Neural cell (in vitro differentiated cells): ENCODE measurements around the gene OTULINL. TPM values are rescaled to one million over a fixed set of nuclear protein-coding genes. Genes with fewer than 3 reads are reported as not detected.

Source experiments
- H2AFZ ChIP-seq: fragments of 200-600, 300-800 bp; sonication (generic), shearing (Covaris generic); 2 replicates; pipeline ENCODE4 v1.6.0; 2014; ENCODE audit warnings: low read depth, mild to moderate bottlenecking, antibody characterized with exemption, low read length, moderate library complexity
- H3F3A ChIP-seq: fragments of 200-600 bp; shearing (Covaris generic); 2 replicates; pipeline ENCODE4 v1.6.1; 2016; ENCODE audit warnings: mild to moderate bottlenecking, moderate library complexity, mixed read lengths, antibody characterized with exemption, low read length; ENCODE audit not compliant: insufficient read depth, poor library complexity, severe bottlenecking
- H3K27ac ChIP-seq: fragments of 200-600, 300-800 bp; sonication (generic), shearing (Covaris generic); 2 replicates; pipeline ENCODE4 v1.5.1; 2014; ENCODE audit warnings: mild to moderate bottlenecking, low read length, moderate library complexity
- H3K27me3 ChIP-seq: fragments of 300-800, 200-600 bp; sonication (generic), shearing (Covaris generic); 2 replicates; pipeline ENCODE4 v1.6.0; 2014; ENCODE audit warnings: mild to moderate bottlenecking, low read depth, low read length, moderate library complexity; ENCODE audit not compliant: insufficient read depth
- H3K36me3 ChIP-seq: fragments of 300-800, 200-600 bp; sonication (generic), shearing (Covaris generic); 2 replicates; pipeline ENCODE4 v1.5.1; 2014; ENCODE audit warnings: mild to moderate bottlenecking, antibody characterized with exemption, low read length, moderate library complexity; ENCODE audit not compliant: insufficient read depth
- H3K4me2 ChIP-seq: fragments of 300-800, 200-600 bp; sonication (generic), shearing (Covaris generic); 2 replicates; pipeline ENCODE4 v1.6.0; 2014; ENCODE audit warnings: mild to moderate bottlenecking, low read length
- H3K4me3 ChIP-seq: fragments of 300-800, 200-600 bp; sonication (generic), shearing (Covaris generic); 2 replicates; pipeline ENCODE4 v1.5.1; 2014; ENCODE audit warnings: mild to moderate bottlenecking, low read length, moderate library complexity
- H3K79me2 ChIP-seq: fragments of 200-600 bp; shearing (Covaris generic); replicated peaks from 2 replicates; pipeline ENCODE4 v1.6.0; 2014; ENCODE audit warnings: mild to moderate bottlenecking, low read length, moderate library complexity; ENCODE audit not compliant: insufficient read depth
- H3K9ac ChIP-seq: fragments of 300-800, 200-600 bp; sonication (generic), shearing (Covaris generic); 2 replicates; pipeline ENCODE4 v1.6.1; 2016; ENCODE audit warnings: mild to moderate bottlenecking, low read length, mixed read lengths
- H3K9me2 ChIP-seq: fragments of 200-600 bp; shearing (Covaris generic); 2 replicates; pipeline ENCODE4 v1.6.1; 2016; ENCODE audit warnings: mild to moderate bottlenecking, low read length, mixed read lengths; ENCODE audit not compliant: insufficient read depth
- H3K9me3 ChIP-seq: fragments of 200-600, 300-800 bp; sonication (generic), shearing (Covaris generic); 2 replicates; pipeline ENCODE4 v1.6.1; 2016; ENCODE audit warnings: mild to moderate bottlenecking, mixed run types, low read length, moderate library complexity, mixed read lengths
- H4K20me1 ChIP-seq: fragments of 200-600 bp; shearing (Covaris generic); 2 replicates; pipeline ENCODE4 v1.6.1; 2016; ENCODE audit warnings: mild to moderate bottlenecking, mixed run types; ENCODE audit not compliant: insufficient read depth
- EP300 ChIP-seq: fragments of 450-650 bp; conservative IDR thresholded peaks from 2 replicates; pipeline ENCODE4 v1.6.1; 2014; ENCODE audit warnings: antibody characterized with exemption, mild to moderate bottlenecking, moderate library complexity; ENCODE audit not compliant: poor library complexity, severe bottlenecking
- EZH2 ChIP-seq: fragments of 200-600, 300-800 bp; shearing (Covaris generic), sonication (generic); IDR thresholded peaks from 2 replicates; pipeline ENCODE4 v1.6.1; 2014; ENCODE audit warnings: antibody characterized with exemption, low read length, borderline replicate concordance, mild to moderate bottlenecking; ENCODE audit not compliant: insufficient read depth, poor library complexity, severe bottlenecking
- MXI1 ChIP-seq: fragments of 450-650 bp; conservative IDR thresholded peaks from 2 replicates; pipeline ENCODE4 v1.6.1; 2014; ENCODE audit warnings: antibody characterized with exemption, mild to moderate bottlenecking; ENCODE audit not compliant: poor library complexity, severe bottlenecking
- POLR2AphosphoS5 ChIP-seq: IDR thresholded peaks from 2 replicates; pipeline ENCODE4 v1.6.1; 2012
- RAD21 ChIP-seq: fragments of 450-650 bp; conservative IDR thresholded peaks from 2 replicates; pipeline ENCODE4 v1.6.1; 2014; ENCODE audit warnings: antibody characterized with exemption, mild to moderate bottlenecking, moderate library complexity
- SMC3 ChIP-seq: fragments of 450-650 bp; conservative IDR thresholded peaks from 2 replicates; pipeline ENCODE4 v1.6.1; 2014; ENCODE audit warnings: antibody characterized with exemption, mild to moderate bottlenecking, moderate library complexity; ENCODE audit not compliant: poor library complexity
- TAF1 ChIP-seq: IDR thresholded peaks from 2 replicates; pipeline ENCODE4 v1.6.1; 2012; ENCODE audit warnings: low read depth
- polyA plus RNA-seq: library from polyadenylated mRNA; depleted of rRNA; stranded (reverse); fragments of >200 nt; gene quantifications from 2 replicates; pipeline ENCODE4 v1.2.3, GENCODE V29; 2014
- TF ChIP-seq, protein P1 (sequence below): fragments of 450-650 bp; IDR thresholded peaks from 2 replicates; pipeline ENCODE4 v1.5.1; 2014; ENCODE audit warnings: antibody characterized with exemption, mild to moderate bottlenecking, moderate library complexity; ENCODE audit not compliant: poor library complexity, severe bottlenecking
- TF ChIP-seq, protein P2 (sequence below): IDR thresholded peaks from 2 replicates; pipeline ENCODE4 v1.6.1; 2012; ENCODE audit warnings: borderline replicate concordance

Gene OTULINL
- polyA plus RNA-seq, 1 donor from 2014 or later: 7.2 TPM

DNA sequence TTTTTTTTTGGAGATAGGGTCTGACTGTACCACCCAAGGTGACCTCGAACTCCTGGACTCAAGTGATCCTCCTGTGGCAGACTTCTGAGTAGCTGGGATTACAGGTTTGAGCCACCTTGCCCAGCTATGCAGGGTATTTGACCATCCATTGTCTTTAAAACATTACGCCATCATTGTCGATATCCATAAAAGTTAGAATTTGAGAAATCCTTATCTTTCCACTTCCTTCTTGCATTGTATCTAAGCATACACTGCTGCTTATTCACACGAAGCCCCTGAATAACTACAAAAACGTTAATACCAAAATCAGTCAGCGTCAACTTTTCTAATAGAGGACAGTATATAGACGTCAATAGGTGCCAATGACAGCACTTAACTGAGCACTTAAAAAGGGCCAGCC, 5.4 kb upstream of the OTULINL start:
- no peaks in the 10 kb centered on the region for H3K9me2 ChIP-seq
- TF ChIP-seq MXI1 (no peak), EZH2 (no peak), EP300 (no peak), SMC3 (no peak), POLR2AphosphoS5 (no peak), TAF1 (no peak), RAD21 (no peak)
- TF ChIP-seq, protein P1, sequence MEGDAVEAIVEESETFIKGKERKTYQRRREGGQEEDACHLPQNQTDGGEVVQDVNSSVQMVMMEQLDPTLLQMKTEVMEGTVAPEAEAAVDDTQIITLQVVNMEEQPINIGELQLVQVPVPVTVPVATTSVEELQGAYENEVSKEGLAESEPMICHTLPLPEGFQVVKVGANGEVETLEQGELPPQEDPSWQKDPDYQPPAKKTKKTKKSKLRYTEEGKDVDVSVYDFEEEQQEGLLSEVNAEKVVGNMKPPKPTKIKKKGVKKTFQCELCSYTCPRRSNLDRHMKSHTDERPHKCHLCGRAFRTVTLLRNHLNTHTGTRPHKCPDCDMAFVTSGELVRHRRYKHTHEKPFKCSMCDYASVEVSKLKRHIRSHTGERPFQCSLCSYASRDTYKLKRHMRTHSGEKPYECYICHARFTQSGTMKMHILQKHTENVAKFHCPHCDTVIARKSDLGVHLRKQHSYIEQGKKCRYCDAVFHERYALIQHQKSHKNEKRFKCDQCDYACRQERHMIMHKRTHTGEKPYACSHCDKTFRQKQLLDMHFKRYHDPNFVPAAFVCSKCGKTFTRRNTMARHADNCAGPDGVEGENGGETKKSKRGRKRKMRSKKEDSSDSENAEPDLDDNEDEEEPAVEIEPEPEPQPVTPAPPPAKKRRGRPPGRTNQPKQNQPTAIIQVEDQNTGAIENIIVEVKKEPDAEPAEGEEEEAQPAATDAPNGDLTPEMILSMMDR: no peak
- TF ChIP-seq, protein P2, sequence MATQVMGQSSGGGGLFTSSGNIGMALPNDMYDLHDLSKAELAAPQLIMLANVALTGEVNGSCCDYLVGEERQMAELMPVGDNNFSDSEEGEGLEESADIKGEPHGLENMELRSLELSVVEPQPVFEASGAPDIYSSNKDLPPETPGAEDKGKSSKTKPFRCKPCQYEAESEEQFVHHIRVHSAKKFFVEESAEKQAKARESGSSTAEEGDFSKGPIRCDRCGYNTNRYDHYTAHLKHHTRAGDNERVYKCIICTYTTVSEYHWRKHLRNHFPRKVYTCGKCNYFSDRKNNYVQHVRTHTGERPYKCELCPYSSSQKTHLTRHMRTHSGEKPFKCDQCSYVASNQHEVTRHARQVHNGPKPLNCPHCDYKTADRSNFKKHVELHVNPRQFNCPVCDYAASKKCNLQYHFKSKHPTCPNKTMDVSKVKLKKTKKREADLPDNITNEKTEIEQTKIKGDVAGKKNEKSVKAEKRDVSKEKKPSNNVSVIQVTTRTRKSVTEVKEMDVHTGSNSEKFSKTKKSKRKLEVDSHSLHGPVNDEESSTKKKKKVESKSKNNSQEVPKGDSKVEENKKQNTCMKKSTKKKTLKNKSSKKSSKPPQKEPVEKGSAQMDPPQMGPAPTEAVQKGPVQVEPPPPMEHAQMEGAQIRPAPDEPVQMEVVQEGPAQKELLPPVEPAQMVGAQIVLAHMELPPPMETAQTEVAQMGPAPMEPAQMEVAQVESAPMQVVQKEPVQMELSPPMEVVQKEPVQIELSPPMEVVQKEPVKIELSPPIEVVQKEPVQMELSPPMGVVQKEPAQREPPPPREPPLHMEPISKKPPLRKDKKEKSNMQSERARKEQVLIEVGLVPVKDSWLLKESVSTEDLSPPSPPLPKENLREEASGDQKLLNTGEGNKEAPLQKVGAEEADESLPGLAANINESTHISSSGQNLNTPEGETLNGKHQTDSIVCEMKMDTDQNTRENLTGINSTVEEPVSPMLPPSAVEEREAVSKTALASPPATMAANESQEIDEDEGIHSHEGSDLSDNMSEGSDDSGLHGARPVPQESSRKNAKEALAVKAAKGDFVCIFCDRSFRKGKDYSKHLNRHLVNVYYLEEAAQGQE: no peak
- H3K9ac ChIP-seq: no peak overlapping the region
- no peaks in the 10 kb centered on the region for H3F3A ChIP-seq
- no peaks in the 10 kb centered on the region for H3K9me3 ChIP-seq
- H3K27me3 ChIP-seq: peaks cover 10% of the 10 kb centered on the region
- no peak overlapping the region for H2AFZ ChIP-seq
- H3K4me3 ChIP-seq: no peak overlapping the region
- H3K79me2 ChIP-seq: no peaks in the 10 kb centered on the region
- H3K36me3 ChIP-seq: no peaks in the 10 kb centered on the region
- no peaks in the 10 kb centered on the region for H4K20me1 ChIP-seq
- H3K4me2 ChIP-seq: no peak overlapping the region
- no peak overlapping the region for H3K27ac ChIP-seq

DNA sequence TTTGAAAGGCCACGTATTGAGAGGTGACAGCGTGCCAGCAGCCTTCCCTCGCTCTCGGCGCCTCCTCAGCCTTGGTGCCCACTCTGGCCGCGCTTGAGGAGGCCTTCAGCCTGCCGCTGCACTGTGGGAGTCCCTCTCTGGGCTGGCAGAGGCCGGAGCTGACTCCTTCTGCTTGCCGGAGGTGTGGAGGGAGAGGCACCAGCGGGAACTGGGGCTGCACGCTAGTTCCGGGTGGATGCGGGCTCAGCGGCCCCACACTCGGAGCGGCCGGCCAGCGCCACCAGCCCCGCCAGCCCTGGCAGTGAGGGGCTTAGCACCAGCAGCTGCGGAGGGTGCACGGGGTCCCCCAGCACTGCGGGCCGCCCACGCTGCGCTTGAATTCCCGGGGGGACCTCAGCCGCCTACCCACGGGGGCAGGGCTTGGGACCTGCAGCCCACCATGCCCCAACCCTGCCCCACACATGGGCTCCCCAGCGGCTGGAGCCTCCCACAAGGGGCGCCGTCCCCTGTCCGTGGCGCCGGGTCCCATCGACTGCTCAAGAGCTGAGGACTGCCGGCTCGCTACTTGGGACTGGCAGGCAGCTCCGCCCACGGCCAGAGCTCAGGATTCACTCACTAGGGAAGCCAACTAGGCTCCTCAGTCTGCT, 4.4 kb upstream of the OTULINL start:
- no peaks in the 10 kb centered on the region for H3K79me2 ChIP-seq

More for the DNA sequence above, 4.4 kb upstream of the OTULINL start:
- H4K20me1 ChIP-seq: no peaks in the 10 kb centered on the region
- no peaks in the 10 kb centered on the region for H3F3A ChIP-seq
- no peaks in the 10 kb centered on the region for H3K9me3 ChIP-seq
- no peak overlapping the region for H3K4me3 ChIP-seq
- no peak overlapping the region for H3K27ac ChIP-seq
- no peaks in the 10 kb centered on the region for H3K9me2 ChIP-seq
- no peaks in the 10 kb centered on the region for H3K36me3 ChIP-seq
- H3K9ac ChIP-seq: no peak overlapping the region
- H3K4me2 ChIP-seq: no peak overlapping the region
- TF ChIP-seq, protein P2: no peak
- TF ChIP-seq TAF1 (no peak), MXI1 (no peak), SMC3 (no peak), RAD21 (no peak), EP300 (no peak), POLR2AphosphoS5 (no peak), EZH2 (no peak)
- TF ChIP-seq, protein P1: no peak
- no peak overlapping the region for H2AFZ ChIP-seq
- H3K27me3 ChIP-seq: peaks cover 10% of the 10 kb centered on the region
